Loucy (cell line): ENCODE measurements around the gene CD101.
A peak's percentile ranks its signal among the peaks of the same experiment; 100 is the strongest.

Experiments
- H2AFZ ChIP-seq: fragments of 200-600 bp; sonication (generic); 2 replicates; pipeline ENCODE4 v1.6.0; 2016; ENCODE audit warnings: antibody characterized with exemption, mild to moderate bottlenecking, low read length, moderate library complexity
- H3F3A ChIP-seq: fragments of 200-600 bp; 2 replicates; pipeline ENCODE4 v1.6.0; 2016; ENCODE audit warnings: antibody characterized with exemption, low read depth, mild to moderate bottlenecking
- H3K27me3 ChIP-seq: fragments of 200-600 bp; sonication (generic); 2 replicates; pipeline ENCODE4 v1.6.1; 2014; ENCODE audit warnings: low read length, mild to moderate bottlenecking; ENCODE audit not compliant: insufficient read depth, poor library complexity, severe bottlenecking
- H3K36me3 ChIP-seq: fragments of 200-600 bp; sonication (generic); 2 replicates; pipeline ENCODE4 v1.6.1; 2016; ENCODE audit warnings: low read length; ENCODE audit not compliant: insufficient read depth
- H3K4me1 ChIP-seq: fragments of 200-600 bp; sonication (generic); 2 replicates; pipeline ENCODE4 v1.5.1; 2014; ENCODE audit warnings: low read length, mild to moderate bottlenecking; ENCODE audit not compliant: insufficient read depth, poor library complexity, severe bottlenecking
- H3K4me2 ChIP-seq: fragments of 200-600 bp; sonication (generic); 2 replicates; pipeline ENCODE4 v1.6.0; 2014; ENCODE audit warnings: antibody characterized with exemption, low read length, low read depth, mild to moderate bottlenecking; ENCODE audit not compliant: poor library complexity, severe bottlenecking
- H3K4me3 ChIP-seq: fragments of 200-600 bp; sonication (generic); 2 replicates; pipeline ENCODE4 v1.5.1; 2014; ENCODE audit warnings: low read length, mild to moderate bottlenecking, mixed read lengths; ENCODE audit not compliant: poor library complexity, severe bottlenecking
- H3K79me2 ChIP-seq: fragments of 200-600 bp; sonication (generic); 2 replicates; pipeline ENCODE4 v1.6.1; 2014; ENCODE audit warnings: low read length; ENCODE audit not compliant: insufficient read depth
- H3K9ac ChIP-seq: fragments of 200-600 bp; sonication (generic); 2 replicates; pipeline ENCODE4 v1.6.0; 2014; ENCODE audit warnings: mild to moderate bottlenecking, low read depth, low read length, moderate library complexity; ENCODE audit not compliant: poor library complexity, severe bottlenecking
- H3K9me2 ChIP-seq: fragments of 200-600 bp; sonication (generic); replicated peaks from 2 replicates; pipeline ENCODE4 v1.6.1; 2016; ENCODE audit warnings: low read depth, low read length, mixed read lengths
- H3K9me3 ChIP-seq: fragments of 200-600 bp; sonication (generic); 2 replicates; pipeline ENCODE4 v1.6.1; 2014; ENCODE audit warnings: mild to moderate bottlenecking, antibody characterized with exemption, low read length, low read depth; ENCODE audit not compliant: insufficient read depth
- H4K20me1 ChIP-seq: fragments of 200-600 bp; sonication (generic); 2 replicates; pipeline ENCODE4 v1.6.0; 2014; ENCODE audit warnings: antibody characterized with exemption, low read length, mild to moderate bottlenecking; ENCODE audit not compliant: insufficient read depth, poor library complexity, severe bottlenecking
- EZH2phosphoT487 ChIP-seq: fragments of 200-600 bp; IDR thresholded peaks from 2 replicates; pipeline ENCODE4 v1.6.1; 2018; ENCODE audit warnings: antibody characterized with exemption, mild to moderate bottlenecking, moderate library complexity, borderline replicate concordance
- TF ChIP-seq, protein P1 (sequence below): fragments of 200-600 bp; sonication (generic); conservative IDR thresholded peaks from 2 replicates; pipeline ENCODE4 v1.5.1; 2014; ENCODE audit warnings: mild to moderate bottlenecking, antibody characterized with exemption, low read length

Gene CD101

DNA sequence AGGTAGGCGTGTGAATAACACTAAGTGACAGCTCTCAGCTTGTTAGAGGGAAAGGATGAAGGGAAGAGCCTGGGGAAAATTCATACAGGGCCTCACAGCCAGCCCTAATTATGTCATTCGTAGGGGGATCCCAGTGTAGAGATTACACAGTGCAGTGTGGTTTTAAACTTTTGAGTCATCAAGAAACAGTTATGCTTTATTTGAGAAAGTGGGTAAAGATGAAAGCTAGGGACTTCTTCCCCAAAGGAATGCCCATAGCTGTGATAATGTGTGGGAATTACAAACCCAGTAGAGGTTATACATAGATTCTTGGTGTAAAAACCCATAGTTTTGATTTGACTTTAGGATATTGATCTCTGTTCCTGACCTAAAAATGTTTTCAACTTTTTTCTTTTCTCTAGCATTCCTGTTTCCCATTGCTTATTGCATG, 60.4 kb downstream of the CD101 start:
- TF ChIP-seq, protein P1, sequence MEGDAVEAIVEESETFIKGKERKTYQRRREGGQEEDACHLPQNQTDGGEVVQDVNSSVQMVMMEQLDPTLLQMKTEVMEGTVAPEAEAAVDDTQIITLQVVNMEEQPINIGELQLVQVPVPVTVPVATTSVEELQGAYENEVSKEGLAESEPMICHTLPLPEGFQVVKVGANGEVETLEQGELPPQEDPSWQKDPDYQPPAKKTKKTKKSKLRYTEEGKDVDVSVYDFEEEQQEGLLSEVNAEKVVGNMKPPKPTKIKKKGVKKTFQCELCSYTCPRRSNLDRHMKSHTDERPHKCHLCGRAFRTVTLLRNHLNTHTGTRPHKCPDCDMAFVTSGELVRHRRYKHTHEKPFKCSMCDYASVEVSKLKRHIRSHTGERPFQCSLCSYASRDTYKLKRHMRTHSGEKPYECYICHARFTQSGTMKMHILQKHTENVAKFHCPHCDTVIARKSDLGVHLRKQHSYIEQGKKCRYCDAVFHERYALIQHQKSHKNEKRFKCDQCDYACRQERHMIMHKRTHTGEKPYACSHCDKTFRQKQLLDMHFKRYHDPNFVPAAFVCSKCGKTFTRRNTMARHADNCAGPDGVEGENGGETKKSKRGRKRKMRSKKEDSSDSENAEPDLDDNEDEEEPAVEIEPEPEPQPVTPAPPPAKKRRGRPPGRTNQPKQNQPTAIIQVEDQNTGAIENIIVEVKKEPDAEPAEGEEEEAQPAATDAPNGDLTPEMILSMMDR = no peak
- TF ChIP-seq EZH2phosphoT487 = no peak
- peak overlapping the region; percentile 87 for H3K4me2 ChIP-seq
- H3K4me1 ChIP-seq = peaks cover 40% of the 10 kb centered on the region
- H2AFZ ChIP-seq = no peak overlapping the region
- no peaks in the 10 kb centered on the region for H3F3A ChIP-seq
- H3K79me2 ChIP-seq = peaks cover 67% of the 10 kb centered on the region
- no peaks in the 10 kb centered on the region for H3K27me3 ChIP-seq
- H3K9me2 ChIP-seq = no peaks in the 10 kb centered on the region
- no peaks in the 10 kb centered on the region for H3K36me3 ChIP-seq
- H3K9me3 ChIP-seq = no peaks in the 10 kb centered on the region
- H4K20me1 ChIP-seq = no peaks in the 10 kb centered on the region
- H3K9ac ChIP-seq = peak overlapping the region; percentile 90
- peak overlapping the region; percentile 80 for H3K4me3 ChIP-seq

DNA sequence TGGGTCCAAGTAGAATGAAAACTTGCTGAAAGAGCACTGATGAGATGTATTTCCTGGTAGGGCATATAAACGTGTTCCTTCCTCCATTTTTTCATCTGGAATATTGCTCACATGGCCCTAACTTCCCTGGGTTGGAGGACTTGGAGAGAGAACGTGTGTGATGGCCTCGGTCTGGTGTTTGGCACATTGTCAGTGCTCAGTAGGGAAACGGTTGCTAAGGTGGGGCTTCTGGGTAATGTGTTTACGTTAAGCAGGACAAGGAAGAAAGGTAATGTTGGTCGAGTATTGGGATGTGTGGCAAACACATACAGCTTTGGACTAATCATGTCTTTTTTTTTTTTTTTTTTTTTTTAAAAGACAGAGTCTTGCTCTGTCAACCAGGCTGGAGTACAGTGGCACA, 64.8 kb downstream of the CD101 start:
- Histone ChIP-seq H3K9me3 (no peaks in the 10 kb centered on the region), H2AFZ (no peak overlapping the region), H3K4me2 (no peak overlapping the region), H3K79me2 (peaks cover 64% of the 10 kb centered on the region), H3K36me3 (no peaks in the 10 kb centered on the region), H3K4me1 (peaks cover 39% of the 10 kb centered on the region), H3F3A (no peaks in the 10 kb centered on the region), H4K20me1 (no peaks in the 10 kb centered on the region), H3K9ac (no peak overlapping the region), H3K4me3 (no peak overlapping the region), H3K27me3 (no peaks in the 10 kb centered on the region), H3K9me2 (no peaks in the 10 kb centered on the region)
- TF ChIP-seq EZH2phosphoT487 = no peak
- TF ChIP-seq, protein P1 = no peak

DNA sequence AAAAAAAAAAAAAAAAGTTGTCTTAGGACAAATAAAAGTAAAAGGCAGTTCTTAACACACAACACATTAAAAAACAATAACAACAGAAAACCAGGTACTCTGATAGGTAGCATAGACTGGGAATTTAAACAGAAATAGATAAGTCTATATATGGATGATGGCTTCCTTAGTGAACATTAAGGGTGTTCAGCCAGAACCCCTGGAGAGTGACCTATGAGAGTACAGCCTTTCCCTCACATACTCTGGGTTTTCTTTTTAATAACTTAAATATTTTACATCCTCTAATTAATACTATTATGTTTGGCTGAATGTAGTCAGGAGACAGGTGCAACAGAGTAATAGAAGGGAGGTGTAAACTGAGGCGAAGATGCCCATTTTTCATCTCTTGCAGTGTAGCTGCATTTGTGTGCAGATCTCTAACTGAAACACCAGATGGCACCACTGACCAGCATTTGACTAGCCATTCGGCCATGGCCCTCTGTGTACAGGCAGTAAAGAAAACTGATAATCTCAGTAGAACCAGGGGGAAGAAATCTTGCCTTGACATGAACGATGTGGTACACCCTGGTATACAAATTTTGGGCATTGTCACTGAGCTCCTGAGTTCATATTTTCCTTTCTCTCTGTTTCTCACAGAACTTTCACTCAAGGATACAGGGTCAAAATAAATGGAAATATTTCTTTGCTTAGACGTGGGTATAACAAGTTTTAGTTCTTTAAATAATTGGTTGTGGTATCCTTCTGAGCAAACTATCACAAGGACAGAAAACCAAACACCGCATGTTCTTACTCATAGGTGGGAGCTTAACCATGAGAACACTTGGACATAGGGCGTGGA, 66.2 kb downstream of the CD101 start:
- no peaks in the 10 kb centered on the region for H3K9me2 ChIP-seq
- H3K36me3 ChIP-seq = no peaks in the 10 kb centered on the region
- no peak overlapping the region for H3K9ac ChIP-seq
- no peak overlapping the region for H3K4me3 ChIP-seq
- peaks cover 61% of the 10 kb centered on the region for H3K79me2 ChIP-seq
- no peaks in the 10 kb centered on the region for H3K27me3 ChIP-seq
- H3K4me2 ChIP-seq = no peak overlapping the region
- H3F3A ChIP-seq = no peaks in the 10 kb centered on the region
- peaks cover 25% of the 10 kb centered on the region for H3K4me1 ChIP-seq
- no peaks in the 10 kb centered on the region for H4K20me1 ChIP-seq
- no peak overlapping the region for H2AFZ ChIP-seq
- TF ChIP-seq EZH2phosphoT487 = no peak
- TF ChIP-seq, protein P1 = peak; percentile 82
- no peaks in the 10 kb centered on the region for H3K9me3 ChIP-seq
